A549 (cell line): Measurements from ENCODE around the gene HS6ST2. TPM values are rescaled to one million over a fixed set of nuclear protein-coding genes. Genes with fewer than 3 reads are reported as not detected.

Experiments
- ATAC-seq, 2 experiments: fragments of 200-7000 bp in 1 of 2; fragments of >200 bp in 1 of 2; cut with Nextera tagmentation in 1 of 2; cut with Tn5 transposase in 1 of 2; 3 replicates each; pipeline versions ENCODE4 v1.8.0 to v1.9.1; 2018 to 2020; ENCODE audit warnings: mild to moderate bottlenecking in 1 of 2, moderate library complexity in 1 of 2
- CTCF ChIA-PET: fragments of 300-600 bp; sonication (Branson Sonifier 250); formaldehyde crosslinking; extraction: SDS; loops from one replicate; lab custom pipeline; 2021; ENCODE audit warnings: antibody characterized with exemption, inconsistent platforms; lab: Yijun Ruan, JAX
- POLR2A ChIA-PET: fragments of 350-600 bp; formaldehyde crosslinking; extraction: SDS; loops from one replicate; lab custom pipeline; 2021; ENCODE audit warnings: antibody characterized with exemption, inconsistent platforms; lab: Yijun Ruan, JAX
- DNase-seq, 2 experiments: peaks; one replicate each; pipeline versions ENCODE4 v3.0.0 to v3.0.0-alpha.2; 2011 to 2016; ENCODE audit warnings: low read depth in 1 of 2, low spot score in 1 of 2
- FAIRE-seq: peaks from 2 replicates; lab custom pipeline; 2011; peaks lifted over from hg19 to GRCh38; lab: Jason Lieb, UNC
- H3K27ac ChIP-seq, 2 experiments: fragments of >200 bp; sonication (Bioruptor Twin); formaldehyde crosslinking; 3 replicates each; pipeline ENCODE4 v1.5.1; 2016 to 2017
- H3K4me1 ChIP-seq: fragments of >200 bp; sonication (Bioruptor Twin); formaldehyde crosslinking; 3 replicates; pipeline ENCODE4 v1.6.1; 2016
- H3K4me2 ChIP-seq: fragments of >200 bp; sonication (Bioruptor Twin); formaldehyde crosslinking; 3 replicates; pipeline ENCODE4 v1.6.1; 2016
- H3K4me3 ChIP-seq: fragments of >200 bp; sonication (Bioruptor Twin); formaldehyde crosslinking; 3 replicates; pipeline ENCODE4 v1.5.1; 2016
- H3K9me3 ChIP-seq: fragments of >200 bp; sonication (Bioruptor Twin); formaldehyde crosslinking; 3 replicates; pipeline ENCODE4 v1.6.1; 2016
- BHLHE40 ChIP-seq: IDR thresholded peaks from 2 replicates; pipeline ENCODE4 v1.6.1; 2012; ENCODE audit warnings: low read depth, low read length, inconsistent platforms
- CBX2 ChIP-seq: fragments of 200-600 bp; sonication (generic); IDR thresholded peaks from 2 replicates; pipeline ENCODE4 v1.6.1; 2016; ENCODE audit warnings: low read depth, mild to moderate bottlenecking, borderline replicate concordance
- CBX8 ChIP-seq: fragments of 200-600 bp; sonication (generic); IDR thresholded peaks from 2 replicates; pipeline ENCODE4 v1.6.1; 2016
- EHMT2 ChIP-seq: fragments of 200-600 bp; sonication (generic); IDR thresholded peaks from 2 replicates; pipeline ENCODE4 v1.6.1; 2016; ENCODE audit warnings: antibody characterized with exemption, low read depth, mild to moderate bottlenecking, moderate library complexity
- FOXS1 ChIP-seq: fragments of 250-450 bp; sonication (Bioruptor Pico); IDR thresholded peaks from 2 replicates; pipeline ENCODE4 v1.5.0; 2020; ENCODE audit warnings: mild to moderate bottlenecking, moderate library complexity
- HDAC2 ChIP-seq: fragments of 200-600 bp; sonication (generic); IDR thresholded peaks from 2 replicates; pipeline ENCODE4 v1.6.1; 2016
- HES2 ChIP-seq: fragments of >200 bp; sonication (Bioruptor Twin); formaldehyde crosslinking; IDR thresholded peaks from 2 replicates; pipeline ENCODE4 v1.6.1; 2016
- JUNB ChIP-seq: fragments of >200 bp; sonication (Bioruptor Twin); formaldehyde crosslinking; IDR thresholded peaks from 2 replicates; pipeline ENCODE4 v1.6.1; 2016
- MAFK ChIP-seq: fragments of 450-650 bp; IDR thresholded peaks from 2 replicates; pipeline ENCODE4 v1.6.1; 2014; ENCODE audit not compliant: partially characterized antibody
- NPAS2 ChIP-seq: fragments of 250-450 bp; sonication (Bioruptor Pico); IDR thresholded peaks from 2 replicates; pipeline ENCODE4 v1.8.0; 2022; ENCODE audit warnings: mild to moderate bottlenecking, moderate library complexity, borderline replicate concordance
- PHF8 ChIP-seq: fragments of 200-600 bp; sonication (generic); IDR thresholded peaks from 2 replicates; pipeline ENCODE4 v1.6.1; 2016; ENCODE audit warnings: low read depth, mild to moderate bottlenecking, antibody characterized with exemption, moderate library complexity, borderline replicate concordance
- POLR2A ChIP-seq: IDR thresholded peaks from 2 replicates; pipeline ENCODE4 v1.6.1; 2012; ENCODE audit warnings: mild to moderate bottlenecking, low read length
- POLR2AphosphoS2 ChIP-seq: conservative IDR thresholded peaks from 2 replicates; pipeline ENCODE4 v1.6.1; 2012; ENCODE audit warnings: low read length, improper control_type of control experiment, inconsistent platforms
- REST ChIP-seq: fragments of 200-600 bp; sonication (generic); IDR thresholded peaks from 2 replicates; pipeline ENCODE4 v1.6.1; 2016; ENCODE audit warnings: antibody characterized with exemption, mild to moderate bottlenecking, moderate library complexity
- RFX5 ChIP-seq: fragments of 450-650 bp; IDR thresholded peaks from 2 replicates; pipeline ENCODE4 v1.7.1; 2014; ENCODE audit warnings: antibody characterized with exemption, mild to moderate bottlenecking, moderate library complexity
- ZNF302 ChIP-seq: fragments of 250-450 bp; sonication (Bioruptor Pico); IDR thresholded peaks from 2 replicates; pipeline ENCODE4 v1.9.0; 2021; ENCODE audit warnings: inconsistent platforms, mild to moderate bottlenecking, moderate library complexity
- WGBS: methylation state at CpG from one replicate; pipeline ENCODE4 v1.1.6; 2017; ENCODE audit errors: missing lambda C conversion rate; 5-methylcytosine and 5-hydroxymethylcytosine counted together
- polyA plus RNA-seq, 4 experiments: library from polyadenylated mRNA; depleted of rRNA in 3 of 4; stranded (reverse); fragments of >200 nt; fragmentation: RNase III in 1 of 4; extraction: RNeasy Plus Mini Kit Qiagen cat#74134 plus additional on column Dnase treatment in 1 of 4; gene quantifications; 2 replicates in 3 of 4; 3 replicates in 1 of 4; pipeline ENCODE4 v1.2.3, GENCODE V29; 2011 to 2017
- TF ChIP-seq, protein P1 (sequence below): IDR thresholded peaks from 2 replicates; pipeline ENCODE4 v1.6.1; 2012
- TF ChIP-seq, protein P2 (sequence below): fragments of >200 bp; sonication (Bioruptor Twin); formaldehyde crosslinking; IDR thresholded peaks from 3 replicates; pipeline ENCODE4 v1.6.1; 2016
- TF ChIP-seq, protein P3 (sequence below): fragments of >200 bp; sonication (Bioruptor Twin); formaldehyde crosslinking; IDR thresholded peaks from 3 replicates; pipeline ENCODE4 v1.5.1; 2016

HS6ST2 gene
- polyA plus RNA-seq, 2 of the 4 experiments (the other 2 are of a cell fraction) = 0.01 to 0.04 TPM

DNA sequence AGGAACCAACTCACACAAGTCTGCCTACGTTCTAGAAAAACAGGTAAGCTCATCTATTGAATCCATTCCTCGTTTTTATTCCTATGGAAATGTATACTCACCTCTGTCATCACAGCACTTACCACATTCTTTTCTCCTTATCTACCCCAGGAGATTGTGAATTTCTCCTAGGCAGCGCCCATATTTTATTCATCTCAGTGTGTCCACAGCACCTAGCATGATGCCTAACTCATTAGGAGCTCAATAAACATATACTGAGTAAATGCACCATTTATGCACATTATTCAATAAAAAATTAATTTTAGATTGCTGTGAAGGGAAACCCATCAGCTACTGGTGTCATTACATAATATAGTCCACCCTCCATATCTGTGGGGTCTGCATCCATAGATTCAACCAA lies 363.4 kb downstream of the HS6ST2 start:
- ATAC-seq (no peak), DNase-seq (no peak), FAIRE-seq (no peak)
- 0% methylated on average over 3 of the region's 3 CpGs for whole genome bisulfite sequencing
- no peak for TF ChIP-seq HES2
- Histone ChIP-seq H3K4me3 (no peak overlapping the region), H3K4me2 (no peak overlapping the region), H3K4me1 (no peaks in the 10 kb centered on the region), H3K27ac (no peak overlapping the region), H3K9me3 (no peaks in the 10 kb centered on the region)
- POLR2A ChIA-PET = no interaction called here
- CTCF ChIA-PET = no interaction called here

DNA sequence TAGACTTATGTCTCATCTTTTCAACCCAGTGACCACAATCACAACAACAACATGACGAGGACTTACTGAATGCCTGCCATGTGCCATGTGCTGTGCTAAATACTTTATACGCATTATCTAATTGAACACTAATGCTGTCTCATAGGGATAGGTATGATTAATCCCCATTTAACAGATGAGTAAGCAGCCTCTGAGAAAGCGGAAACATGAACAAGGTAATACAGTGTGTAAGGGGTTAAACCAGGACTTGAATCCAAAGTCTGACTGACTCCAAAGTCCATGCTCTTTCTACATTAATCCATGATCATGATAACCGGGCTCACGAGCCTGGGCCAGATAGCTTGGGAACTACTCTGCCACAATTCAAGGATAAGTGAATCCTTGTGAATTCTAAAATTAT lies 364.3 kb downstream of the HS6ST2 start:
- Histone ChIP-seq H3K4me2 (no peak overlapping the region), H3K4me1 (no peaks in the 10 kb centered on the region), H3K27ac (no peak overlapping the region), H3K4me3 (no peak overlapping the region), H3K9me3 (no peaks in the 10 kb centered on the region)
- ChIA-PET CTCF (no interaction called here), POLR2A (no interaction called here)
- FAIRE-seq (no peak), DNase-seq (no peak), ATAC-seq (no peak)
- WGBS = 28% methylated on average over 5 of the region's 5 CpGs
- TF ChIP-seq, protein P1, sequence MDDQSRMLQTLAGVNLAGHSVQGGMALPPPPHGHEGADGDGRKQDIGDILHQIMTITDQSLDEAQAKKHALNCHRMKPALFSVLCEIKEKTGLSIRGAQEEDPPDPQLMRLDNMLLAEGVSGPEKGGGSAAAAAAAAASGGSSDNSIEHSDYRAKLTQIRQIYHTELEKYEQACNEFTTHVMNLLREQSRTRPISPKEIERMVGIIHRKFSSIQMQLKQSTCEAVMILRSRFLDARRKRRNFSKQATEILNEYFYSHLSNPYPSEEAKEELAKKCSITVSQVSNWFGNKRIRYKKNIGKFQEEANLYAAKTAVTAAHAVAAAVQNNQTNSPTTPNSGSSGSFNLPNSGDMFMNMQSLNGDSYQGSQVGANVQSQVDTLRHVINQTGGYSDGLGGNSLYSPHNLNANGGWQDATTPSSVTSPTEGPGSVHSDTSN = no peak
- TF ChIP-seq JUNB = no peak
- no peak for TF ChIP-seq CBX8
- TF ChIP-seq POLR2AphosphoS2 = no peak
- no peak for TF ChIP-seq FOXS1 (CRISPR knock-in tag)
- TF ChIP-seq ZNF302 (CRISPR knock-in tag) = no peak
- no peak for TF ChIP-seq PHF8
- no peak for TF ChIP-seq EHMT2
- no peak for TF ChIP-seq RFX5
- TF ChIP-seq HES2 = no peak

DNA sequence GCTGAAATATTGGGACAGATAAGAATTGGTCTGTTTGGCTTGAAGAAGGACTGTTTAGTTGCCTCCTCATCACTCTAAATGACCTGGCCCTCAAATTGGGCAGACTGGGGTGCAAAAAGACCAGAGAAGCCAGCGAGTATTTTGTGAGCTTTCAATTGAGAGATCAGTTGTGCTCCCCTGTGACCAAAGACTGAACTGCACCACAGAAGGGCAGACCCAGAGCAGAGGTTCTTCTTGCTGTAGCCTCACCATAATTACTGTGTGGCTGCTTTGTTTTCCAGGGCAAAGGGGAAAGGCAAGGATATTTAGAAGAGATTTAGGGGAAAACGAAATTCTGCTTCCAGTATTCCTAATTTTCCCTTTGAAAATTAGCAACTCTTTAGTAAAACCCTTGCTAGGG lies 365.5 kb downstream of the HS6ST2 start:
- Histone ChIP-seq H3K4me3 (no peak overlapping the region), H3K27ac (no peak overlapping the region), H3K9me3 (no peaks in the 10 kb centered on the region), H3K4me1 (no peaks in the 10 kb centered on the region), H3K4me2 (no peak overlapping the region)
- TF ChIP-seq JUNB (no peak), MAFK (no peak), REST (no peak), CBX2 (no peak), POLR2AphosphoS2 (no peak), NPAS2 (CRISPR knock-in tag) (no peak), POLR2A (no peak), HDAC2 (no peak), BHLHE40 (no peak)
- TF ChIP-seq, protein P2, sequence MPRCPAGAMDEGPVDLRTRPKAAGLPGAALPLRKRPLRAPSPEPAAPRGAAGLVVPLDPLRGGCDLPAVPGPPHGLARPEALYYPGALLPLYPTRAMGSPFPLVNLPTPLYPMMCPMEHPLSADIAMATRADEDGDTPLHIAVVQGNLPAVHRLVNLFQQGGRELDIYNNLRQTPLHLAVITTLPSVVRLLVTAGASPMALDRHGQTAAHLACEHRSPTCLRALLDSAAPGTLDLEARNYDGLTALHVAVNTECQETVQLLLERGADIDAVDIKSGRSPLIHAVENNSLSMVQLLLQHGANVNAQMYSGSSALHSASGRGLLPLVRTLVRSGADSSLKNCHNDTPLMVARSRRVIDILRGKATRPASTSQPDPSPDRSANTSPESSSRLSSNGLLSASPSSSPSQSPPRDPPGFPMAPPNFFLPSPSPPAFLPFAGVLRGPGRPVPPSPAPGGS = no peak
- TF ChIP-seq, protein P3, sequence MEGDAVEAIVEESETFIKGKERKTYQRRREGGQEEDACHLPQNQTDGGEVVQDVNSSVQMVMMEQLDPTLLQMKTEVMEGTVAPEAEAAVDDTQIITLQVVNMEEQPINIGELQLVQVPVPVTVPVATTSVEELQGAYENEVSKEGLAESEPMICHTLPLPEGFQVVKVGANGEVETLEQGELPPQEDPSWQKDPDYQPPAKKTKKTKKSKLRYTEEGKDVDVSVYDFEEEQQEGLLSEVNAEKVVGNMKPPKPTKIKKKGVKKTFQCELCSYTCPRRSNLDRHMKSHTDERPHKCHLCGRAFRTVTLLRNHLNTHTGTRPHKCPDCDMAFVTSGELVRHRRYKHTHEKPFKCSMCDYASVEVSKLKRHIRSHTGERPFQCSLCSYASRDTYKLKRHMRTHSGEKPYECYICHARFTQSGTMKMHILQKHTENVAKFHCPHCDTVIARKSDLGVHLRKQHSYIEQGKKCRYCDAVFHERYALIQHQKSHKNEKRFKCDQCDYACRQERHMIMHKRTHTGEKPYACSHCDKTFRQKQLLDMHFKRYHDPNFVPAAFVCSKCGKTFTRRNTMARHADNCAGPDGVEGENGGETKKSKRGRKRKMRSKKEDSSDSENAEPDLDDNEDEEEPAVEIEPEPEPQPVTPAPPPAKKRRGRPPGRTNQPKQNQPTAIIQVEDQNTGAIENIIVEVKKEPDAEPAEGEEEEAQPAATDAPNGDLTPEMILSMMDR = no peak
- ChIA-PET POLR2A (no interaction called here), CTCF (interaction anchor here (1.7 kb wide), 1 partner anchor 300 kb away, joined by 6 read pairs; no protein-coding TSS in a partner anchor)
- FAIRE-seq (peak; percentile 43), DNase-seq (peak in 1 of 2 experiments; percentile 1), ATAC-seq (no peak)
- WGBS = 0% methylated on average over 2 of the region's 2 CpGs
